NCI-H2171 (cell line): Measurements from ENCODE around the gene GPR17.

Experiments used
- DNase-seq: peaks from one replicate; lab custom pipeline; 2025; lab: John Stamatoyannopoulos, UW

GPR17 gene

GRCh38 chr2:127654838-127655175, 8.9 kb downstream of the GPR17 start:
- DNase-seq: no peak

GRCh38 chr2:127655209-127656073, 9.5 kb downstream of the GPR17 start:
- no peak for DNase-seq

- no peak for DNase-seq
Measured at GRCh38 chr2:127656569-127657231, 10.7 kb downstream of the GPR17 start.

GRCh38 chr2:127657232-127657595, 11.3 kb downstream of the GPR17 start:
- no peak for DNase-seq

- no peak for DNase-seq
Measured at GRCh38 chr2:127658146-127658545, 12.2 kb downstream of the GPR17 start.

- DNase-seq: peak; percentile 42
Measured at GRCh38 chr2:127658641-127659407, 12.9 kb downstream of the GPR17 start.

GRCh38 chr2:127659408-127660290, 13.7 kb downstream of the GPR17 start:
- DNase-seq: no peak

GRCh38 chr2:127660291-127660578, 14.3 kb downstream of the GPR17 start:
- DNase-seq: no peak

- no peak for DNase-seq
Measured at GRCh38 chr2:127661072-127661649, 15.2 kb downstream of the GPR17 start.

- DNase-seq: no peak
Measured at GRCh38 chr2:127661949-127662510, 16.1 kb downstream of the GPR17 start.

GRCh38 chr2:127662937-127663565, 17.1 kb downstream of the GPR17 start:
- DNase-seq: no peak

- no peak for DNase-seq
Measured at GRCh38 chr2:127663566-127664064, 17.7 kb downstream of the GPR17 start.

GRCh38 chr2:127664065-127664894, 18.3 kb downstream of the GPR17 start:
- no peak for DNase-seq

GRCh38 chr2:127664895-127665225, 18.9 kb downstream of the GPR17 start:
- DNase-seq: no peak

GRCh38 chr2:127665267-127665893, 19.4 kb downstream of the GPR17 start:
- no peak for DNase-seq

GRCh38 chr2:127669056-127669455, 23.1 kb downstream of the GPR17 start:
- no peak for DNase-seq

- no peak for DNase-seq
Measured at GRCh38 chr2:127670055-127670956, 24.4 kb downstream of the GPR17 start.

- no peak for DNase-seq
Measured at GRCh38 chr2:127670957-127671290, 25.0 kb downstream of the GPR17 start.
